ENCODE results near the gene MT1M. TPM values are rescaled to one million over a fixed set of nuclear protein-coding genes. Genes with fewer than 3 reads are reported as not detected.
"Not testable (repeated sequence)": the region's sequence is repeated elsewhere in the genome, so short reads cannot be mapped to it uniquely, and the experiment has no call there.

Gene MT1M
- total RNA-seq: not detected in 2 replicates
- polyA plus RNA-seq: not detected in 2 replicates

- peak within 1 kb of the TSS; percentile 20 for H3K4me3 ChIP-seq
- no peak within 1 kb of the TSS for H3K27ac ChIP-seq
- DNase-seq (ENCODE audit: low read depth in 1 of 2, low spot score in 1 of 2): peak; percentile 21 to 28
These were observed at the start of gene MT1M for GRCh38 chr16:56632156-56632847. Gene MT1M, plus strand, starts transcription at chr16:56632659. Its CDS starts 73 bp downstream, at chr16:56632732.

GRCh38 chr16:56582911-56583310 is 49.5 kb upstream of the MT1M start:
- not testable (repeated sequence) for H3K4me3 ChIP-seq; H3K36me3 ChIP-seq; H3K9me3 ChIP-seq (ENCODE audit: low read depth); H3K27ac ChIP-seq; DNase-seq (ENCODE audit: low read depth in 1 of 2, low spot score in 1 of 2); H3K4me1 ChIP-seq (ENCODE audit: low read depth)
- peaks cover 31% of the 10 kb centered on the region for H3K27me3 ChIP-seq

More at GRCh38 chr16:56632156-56632847, at the start of gene MT1M:
- Histone ChIP-seq H3K27me3 (peaks cover 100% of the 10 kb centered on the region), H3K36me3 (no peaks in the 10 kb centered on the region), H3K9me3 (ENCODE audit: low read depth) (no peaks in the 10 kb centered on the region), H3K4me1 (ENCODE audit: low read depth) (no peaks in the 10 kb centered on the region)
- no peak for TF ChIP-seq CTCF (IDR thresholded peaks at IDR 0.05; ENCODE audit: low read depth, low read length)

- TF ChIP-seq CTCF (IDR thresholded peaks at IDR 0.05; ENCODE audit: low read depth, low read length): no peak
- Histone ChIP-seq H3K4me1 (ENCODE audit: low read depth) (no peaks in the 10 kb centered on the region), H3K4me3 (no peak overlapping the region), H3K27me3 (peaks cover 37% of the 10 kb centered on the region), H3K9me3 (ENCODE audit: low read depth) (no peaks in the 10 kb centered on the region), H3K36me3 (no peaks in the 10 kb centered on the region), H3K27ac (no peak overlapping the region)
- DNase-seq (ENCODE audit: low read depth in 1 of 2, low spot score in 1 of 2): no peak
These were observed 48.9 kb upstream of the MT1M start for GRCh38 chr16:56583351-56584168.

- TF ChIP-seq CTCF (IDR thresholded peaks at IDR 0.05; ENCODE audit: low read depth, low read length): no peak
- no peaks in the 10 kb centered on the region for H3K36me3 ChIP-seq
- H3K9me3 ChIP-seq (ENCODE audit: low read depth): no peaks in the 10 kb centered on the region
- peaks cover 44% of the 10 kb centered on the region for H3K27me3 ChIP-seq
- H3K27ac ChIP-seq: no peak overlapping the region
- no peaks in the 10 kb centered on the region for H3K4me1 ChIP-seq (ENCODE audit: low read depth)
- DNase-seq (ENCODE audit: low read depth in 1 of 2, low spot score in 1 of 2): no peak
- no peak overlapping the region for H3K4me3 ChIP-seq
These were observed 48.2 kb upstream of the MT1M start for GRCh38 chr16:56584276-56584675.

- peaks cover 89% of the 10 kb centered on the region for H3K27me3 ChIP-seq
- DNase-seq (ENCODE audit: low read depth in 1 of 2, low spot score in 1 of 2): no peak
- no peak for TF ChIP-seq CTCF (IDR thresholded peaks at IDR 0.05; ENCODE audit: low read depth, low read length)
- peak overlapping the region; percentile 27 for H3K4me3 ChIP-seq
- no peaks in the 10 kb centered on the region for H3K9me3 ChIP-seq (ENCODE audit: low read depth)
- no peaks in the 10 kb centered on the region for H3K4me1 ChIP-seq (ENCODE audit: low read depth)
- no peak overlapping the region for H3K27ac ChIP-seq
- no peaks in the 10 kb centered on the region for H3K36me3 ChIP-seq
These were observed 43.7 kb upstream of the MT1M start for GRCh38 chr16:56588781-56589140.

Data from cardiac muscle cell (in vitro differentiated cells and primary cell).